Stimulated activated CD8-positive, alpha-beta memory T cell treated with anti-CD3 and anti-CD28 coated beads, Interleukin-12 subunit alpha, Interleukin-12 subunit beta, amount 100 ng/mL, for 4 hours (primary cell): Measurements from ENCODE around the gene GPR139.

ENCODE experiments used
- DNase-seq: peaks from one replicate; pipeline ENCODE4 v3.0.0-alpha.2; 2020; ENCODE audit warnings: low read depth

The GPR139 gene

DNA sequence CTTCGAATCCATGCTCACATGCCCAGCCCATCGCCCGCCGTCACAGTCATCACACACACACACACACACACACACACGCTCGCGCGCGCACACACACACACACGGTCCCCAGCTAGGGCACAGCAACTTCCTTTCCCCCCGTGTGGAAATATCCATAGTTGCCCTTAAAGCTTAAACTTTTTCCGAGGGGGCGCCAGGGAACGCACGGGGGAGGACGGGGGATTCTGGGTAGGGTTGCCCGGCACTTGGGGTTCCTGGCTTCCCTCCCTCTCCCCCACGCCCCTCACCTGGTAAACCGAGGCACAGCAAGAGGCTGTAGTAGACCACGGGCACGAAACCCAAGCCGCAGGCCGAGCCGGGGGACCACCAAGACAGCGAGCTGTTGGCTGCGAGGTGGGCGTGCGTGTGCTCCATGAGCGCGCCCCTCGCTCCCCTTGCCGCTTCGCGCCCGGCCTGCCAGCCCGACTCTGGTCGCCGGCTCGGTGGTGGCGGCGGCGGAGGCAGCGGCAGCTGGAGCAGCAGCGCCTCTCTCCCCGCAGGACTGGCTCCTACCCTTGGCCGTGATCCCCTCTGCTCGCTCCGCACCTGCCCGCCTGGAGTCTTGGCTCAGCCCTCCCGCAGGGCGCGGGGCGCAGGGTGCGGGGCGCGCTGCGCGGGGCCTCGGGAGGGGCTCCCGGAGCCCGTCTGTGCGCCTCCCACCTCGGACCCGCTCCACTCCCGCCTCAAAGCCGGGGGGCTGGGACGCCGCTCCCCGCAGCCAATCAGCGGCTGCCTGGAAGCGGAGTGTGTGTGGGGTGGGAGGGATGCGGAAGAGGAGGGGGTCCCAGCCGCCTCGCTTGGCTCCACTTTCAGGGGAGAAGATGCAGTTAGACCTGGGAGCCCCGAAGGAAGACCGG, at the start of gene GPR139:
Gene GPR139, minus strand, starts transcription at position 688 of the 896 bp plus-strand sequence. Its CDS starts 274 bp downstream, at position 414.
- DNase-seq = no peak

DNA sequence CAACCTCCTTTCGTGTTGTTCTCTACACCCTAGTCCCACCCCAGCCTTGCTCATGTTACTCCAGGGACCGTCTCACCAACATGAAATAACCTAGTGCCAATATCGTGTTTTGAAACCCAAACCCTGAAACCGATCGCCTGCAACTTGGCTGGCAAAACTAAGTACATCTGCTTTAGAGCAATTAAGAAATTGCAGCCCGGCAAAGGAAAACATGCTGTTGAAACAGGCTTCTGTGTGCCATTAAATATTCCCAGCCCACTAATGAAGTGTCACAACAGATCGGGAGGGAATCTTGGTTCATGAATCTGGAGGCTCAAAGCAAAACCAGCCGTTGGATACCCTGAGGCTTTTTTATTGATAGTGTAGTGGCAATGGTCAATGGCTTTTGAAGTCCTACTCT, 48.3 kb upstream of the GPR139 start:
- DNase-seq = no peak

DNA sequence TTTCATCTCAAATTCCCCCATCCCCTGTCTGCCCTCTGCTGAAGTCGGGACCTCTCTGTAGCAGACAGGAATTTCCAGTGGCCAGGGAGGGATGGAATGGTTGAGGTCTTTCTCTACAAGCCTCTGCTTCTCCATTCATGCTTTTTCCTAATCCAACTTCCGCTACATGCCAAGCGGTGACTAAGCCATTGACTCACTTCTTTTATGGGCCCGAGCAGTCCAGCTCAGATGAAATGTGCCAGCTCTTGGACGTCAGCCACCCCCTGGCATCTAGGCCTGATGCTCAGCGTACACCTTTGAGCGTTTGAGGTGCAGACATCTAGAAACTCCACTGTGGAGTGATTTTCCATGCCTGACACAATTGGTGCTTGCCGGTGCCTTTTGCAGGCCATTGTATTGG, 40.7 kb upstream of the GPR139 start:
- DNase-seq = no peak

DNA sequence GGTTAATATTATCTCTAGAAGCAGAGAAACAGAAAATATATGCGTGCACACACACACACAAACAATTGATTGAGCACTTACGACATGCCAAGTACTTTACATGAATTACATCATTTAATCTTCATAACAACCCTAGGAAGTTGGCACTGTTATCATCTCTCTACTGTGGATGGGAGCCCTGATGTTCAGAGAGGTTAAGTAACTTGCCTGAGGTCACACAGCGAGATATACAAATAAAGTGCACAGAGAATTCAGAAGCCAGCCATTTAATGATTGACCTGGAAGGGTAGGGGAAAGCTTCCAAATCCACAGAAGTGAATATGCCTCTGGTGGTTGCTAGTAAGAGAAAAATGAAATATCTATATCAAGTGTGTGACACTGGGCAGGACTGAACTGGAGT, 37.5 kb upstream of the GPR139 start:
- DNase-seq = no peak

DNA sequence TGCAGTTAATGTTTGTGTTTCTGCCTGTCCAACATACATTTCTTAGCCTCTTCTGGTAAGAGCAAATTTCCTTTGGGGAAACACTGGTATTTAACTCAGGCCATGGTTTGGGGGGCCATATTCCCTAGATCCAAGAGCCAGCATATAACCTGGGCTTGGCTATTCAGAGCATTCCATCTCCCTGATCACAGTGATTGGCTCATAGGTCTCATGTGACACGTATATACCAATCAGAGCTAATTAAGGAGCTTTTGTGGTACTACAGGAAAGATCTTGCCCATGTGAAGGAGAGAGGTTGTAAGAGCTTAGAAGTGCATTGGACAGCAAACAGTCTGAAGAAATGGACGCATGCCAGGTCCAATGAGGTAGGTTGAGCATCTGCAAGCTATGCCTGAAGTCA, 33.4 kb upstream of the GPR139 start:
- no peak for DNase-seq

DNA sequence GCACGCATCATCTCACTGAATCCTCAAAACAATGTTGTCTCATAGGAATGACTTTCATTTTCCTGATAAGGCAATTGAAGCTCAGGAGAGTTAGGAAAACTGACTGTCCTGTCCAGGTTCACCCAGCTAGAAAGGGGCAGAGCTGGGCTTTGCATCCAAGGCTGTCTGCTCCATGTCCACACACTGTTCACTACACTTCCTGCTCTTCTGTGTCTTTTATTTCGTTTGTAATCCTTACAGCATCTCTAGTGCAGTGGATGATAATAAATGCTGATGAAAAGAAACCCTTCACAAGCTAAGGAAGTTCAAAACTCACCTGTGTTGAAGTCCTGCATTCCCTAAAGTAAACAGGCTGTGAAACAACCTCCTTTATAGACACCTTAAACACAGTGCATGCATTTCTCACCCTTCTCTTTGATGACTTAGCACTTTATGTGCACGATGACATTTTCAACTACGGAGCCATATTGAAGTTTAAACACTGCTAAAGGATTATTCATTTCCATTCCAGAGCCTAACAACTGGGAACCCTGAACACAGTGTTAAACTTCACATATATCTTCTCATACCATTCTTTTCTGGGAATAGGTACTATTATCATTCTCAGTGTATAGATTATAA, 31.0 kb upstream of the GPR139 start:
- no peak for DNase-seq

DNA sequence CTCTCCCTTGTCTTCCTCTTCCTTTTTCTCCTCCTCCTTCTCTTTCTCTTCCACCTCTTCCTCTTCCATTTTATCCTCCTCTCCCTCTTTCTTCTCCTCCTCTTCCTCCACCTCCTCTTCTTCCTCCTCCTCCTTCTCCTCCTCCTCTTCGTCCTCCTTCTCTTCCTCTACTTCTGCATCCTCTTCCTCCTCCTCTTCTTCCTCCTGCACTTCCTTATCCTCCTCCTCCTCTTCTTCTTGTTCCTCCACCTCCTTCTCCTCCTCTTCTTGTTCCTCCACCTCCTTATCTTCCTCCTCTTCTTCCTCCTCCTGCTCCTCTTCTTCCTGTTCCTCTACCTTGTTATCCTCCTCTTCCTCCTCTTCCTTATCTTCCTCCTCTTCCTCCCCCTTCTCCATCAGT, 28.8 kb upstream of the GPR139 start:
- no peak for DNase-seq

DNA sequence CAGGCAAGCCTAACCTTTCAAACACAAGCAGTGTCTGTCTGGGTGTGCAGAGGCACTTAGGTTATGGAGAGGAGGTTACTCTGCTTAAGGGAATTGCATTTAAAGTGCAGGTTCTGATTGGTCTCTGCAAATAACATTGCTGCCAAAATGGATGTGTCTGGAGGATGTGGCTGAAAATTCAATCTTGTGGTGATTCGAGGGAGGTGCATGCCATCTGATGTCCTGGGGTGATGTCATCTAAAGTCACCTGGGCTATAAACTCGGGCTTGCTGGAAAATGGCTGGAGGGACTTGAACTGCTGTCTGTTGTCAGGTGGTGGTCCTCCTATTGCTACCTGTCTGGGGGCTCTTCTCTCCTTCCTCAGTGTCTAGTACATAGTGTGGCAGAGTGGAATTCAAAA, 28.3 kb upstream of the GPR139 start:
- no peak for DNase-seq

DNA sequence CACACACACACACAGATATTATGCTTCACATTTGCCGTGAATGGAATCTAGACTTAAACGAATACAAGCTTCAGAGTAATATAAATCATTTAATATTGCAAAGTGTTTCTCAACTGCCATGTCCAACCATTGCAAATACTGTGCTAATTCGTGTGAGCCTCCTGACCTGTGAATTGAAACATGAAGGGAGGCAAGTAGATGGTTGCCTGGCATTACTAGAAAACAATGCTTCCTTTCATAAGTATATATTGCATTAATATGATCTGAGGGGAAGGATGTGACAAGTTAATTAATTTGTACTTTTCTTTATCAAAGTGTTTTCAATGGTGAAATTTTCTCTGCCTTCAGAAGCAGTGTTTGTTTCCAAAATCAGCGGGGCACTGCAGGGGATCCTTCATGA, 25.7 kb upstream of the GPR139 start:
- DNase-seq = no peak

DNA sequence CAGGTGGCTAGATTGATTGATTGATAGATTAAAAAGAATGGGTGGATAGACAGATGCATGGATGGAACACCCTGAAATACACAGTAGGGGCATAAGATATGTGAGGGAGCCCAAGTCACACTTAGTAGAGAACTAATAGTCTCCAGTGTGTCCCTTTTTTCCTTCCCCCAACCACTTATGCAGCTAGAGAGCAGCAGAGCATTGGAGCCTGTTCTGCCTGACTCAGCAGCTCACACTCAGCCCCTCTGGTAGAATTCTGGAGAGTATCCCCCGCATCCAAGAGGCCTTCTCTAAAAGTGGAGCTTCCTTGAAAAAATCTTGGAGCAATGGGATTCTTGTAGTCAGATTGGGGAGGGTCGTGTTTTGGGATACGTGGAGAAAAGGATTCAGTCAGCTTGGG, 20.5 kb upstream of the GPR139 start:
- DNase-seq = no peak

DNA sequence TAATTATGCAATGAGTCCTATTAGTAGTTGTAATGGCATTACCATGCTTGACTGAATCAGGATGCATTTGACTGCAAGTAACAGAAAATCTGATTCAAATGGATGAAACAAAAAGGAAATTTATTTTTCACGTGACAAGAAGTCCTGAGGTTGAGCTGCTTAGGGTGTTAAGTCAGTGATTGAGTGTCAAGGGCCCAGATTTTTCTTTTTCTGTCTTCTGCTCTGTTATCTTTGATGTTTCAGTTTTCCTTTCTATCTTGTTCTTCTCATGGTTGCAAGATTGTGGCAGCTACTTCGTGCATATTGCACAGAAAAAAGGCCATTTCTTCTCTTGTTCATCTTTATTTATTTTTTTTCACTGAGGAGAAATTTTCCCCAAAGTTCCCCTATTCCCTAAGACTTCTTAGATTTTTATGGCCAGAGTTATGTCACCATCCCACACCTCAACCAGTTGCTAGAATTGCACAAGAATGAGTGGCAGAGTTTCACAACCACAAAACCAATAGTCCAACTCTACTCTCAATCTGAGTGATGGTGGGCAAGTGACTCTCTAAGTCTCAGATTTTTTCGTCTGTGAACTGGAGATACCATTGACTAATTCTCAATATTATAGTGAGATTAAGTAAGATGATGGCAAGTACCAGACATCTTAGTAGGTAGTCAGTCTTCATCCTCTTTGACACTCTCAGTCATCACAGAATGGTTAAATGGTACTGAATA, 15.7 kb upstream of the GPR139 start:
- no peak for DNase-seq

DNA sequence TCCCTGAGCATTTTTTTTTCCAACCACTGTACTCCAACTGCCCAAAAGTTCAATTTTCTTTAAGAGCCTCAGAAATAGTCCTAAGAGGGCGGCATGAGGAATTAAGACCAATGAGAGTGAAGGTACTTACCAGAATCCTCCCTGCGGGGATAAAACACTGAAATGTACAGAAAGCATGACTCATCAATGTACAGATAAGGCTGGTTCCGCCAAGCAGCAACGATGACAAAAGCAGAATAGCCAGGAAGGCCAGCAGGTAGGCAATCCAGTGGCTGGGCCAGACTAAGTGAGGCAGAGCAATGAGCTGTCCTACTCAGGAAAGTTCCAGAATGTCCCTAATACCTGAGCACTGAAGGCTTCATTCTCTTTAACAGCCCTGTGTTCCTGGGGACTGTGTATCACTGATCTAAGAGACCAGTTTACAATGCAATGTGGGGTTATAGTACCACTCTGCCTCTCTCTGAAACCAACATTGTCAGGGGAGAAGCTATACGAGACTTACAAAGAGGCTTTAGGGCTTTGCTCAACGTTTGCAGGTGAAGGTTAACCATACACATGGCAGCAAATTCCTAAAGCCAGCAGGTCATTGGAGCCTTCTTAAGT, 11.0 kb upstream of the GPR139 start:
- no peak for DNase-seq

DNA sequence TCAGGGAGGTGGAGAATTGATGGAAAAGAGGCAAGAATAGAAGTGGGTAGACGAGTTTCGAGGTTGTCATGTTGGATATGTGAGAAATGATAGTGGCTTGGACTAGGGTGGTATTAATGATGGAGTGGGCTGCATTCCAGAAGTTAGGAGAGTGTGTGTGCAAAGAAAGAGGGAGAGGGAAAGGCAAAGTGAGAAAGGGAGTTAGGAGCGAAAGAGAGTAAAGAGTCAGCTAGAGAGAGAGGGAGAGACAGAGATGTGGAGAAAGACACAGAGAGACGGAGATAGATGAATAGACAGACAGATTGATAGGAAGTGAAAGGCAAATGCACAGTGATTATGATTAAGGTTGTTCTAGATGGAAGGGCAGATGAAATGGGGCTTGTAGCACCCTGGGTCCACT, 5.4 kb upstream of the GPR139 start:
- DNase-seq = no peak

DNA sequence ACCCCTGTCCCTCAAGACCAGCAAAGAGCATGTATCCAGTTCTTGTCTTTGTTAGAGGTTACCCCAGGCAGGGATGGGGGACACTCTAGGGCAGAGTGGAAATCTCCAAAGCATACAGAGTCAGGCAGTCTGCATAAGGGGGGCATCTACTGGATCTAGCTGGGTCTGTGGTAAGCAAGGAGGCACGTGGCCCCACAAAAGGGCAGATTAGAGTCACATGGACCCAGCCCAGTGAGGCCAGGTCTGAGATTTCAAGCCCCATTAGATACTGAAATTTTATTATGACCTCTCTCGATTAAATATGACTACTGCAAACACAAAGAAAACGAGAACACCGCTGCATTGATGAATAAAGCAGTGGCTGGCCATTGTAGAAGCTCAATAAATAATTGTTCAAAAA, 1.6 kb upstream of the GPR139 start:
- no peak for DNase-seq

DNA sequence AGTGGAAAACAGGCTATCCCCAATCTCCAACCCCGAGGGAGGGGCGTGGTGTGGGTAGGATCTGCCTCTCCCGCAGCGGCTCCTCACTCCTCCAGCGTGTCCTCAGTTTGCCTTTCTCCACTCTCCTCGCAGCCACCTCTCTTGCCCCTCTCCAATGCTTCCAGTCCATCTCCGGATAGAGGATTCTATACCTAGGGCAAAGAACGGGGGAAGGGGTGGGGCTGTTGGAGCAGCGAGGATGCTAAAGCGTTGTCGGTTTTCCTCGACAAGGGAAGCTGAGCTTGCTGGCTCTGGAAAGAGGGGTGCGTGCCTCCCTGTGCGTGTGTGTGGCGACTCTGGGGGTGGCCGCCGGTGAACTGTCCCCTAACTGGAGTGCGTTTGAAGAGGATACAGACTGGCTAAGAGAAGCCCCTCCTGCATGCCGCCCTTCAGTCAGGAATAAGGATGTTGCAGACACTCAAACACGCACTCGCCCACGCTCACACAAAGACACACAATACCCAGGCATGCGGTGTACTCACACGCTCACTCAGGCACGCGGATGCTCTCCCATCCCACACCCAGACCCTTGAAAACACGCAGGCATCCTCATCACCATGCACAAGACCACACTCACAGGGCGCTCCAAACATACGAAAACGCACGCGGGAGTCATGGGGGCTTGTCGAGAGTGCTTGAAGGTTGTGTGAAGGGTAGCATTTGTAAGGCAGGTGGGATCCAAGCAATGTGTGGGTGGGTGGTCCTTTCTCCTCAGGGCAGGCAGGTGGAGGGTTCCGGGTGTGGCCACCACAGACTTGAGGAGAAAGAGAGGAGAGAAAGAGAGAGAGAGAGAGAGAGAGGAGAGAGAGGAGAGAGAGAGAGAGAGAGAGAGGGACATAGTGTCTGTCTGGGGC, 655 bp upstream of the GPR139 start:
- no peak for DNase-seq

DNA sequence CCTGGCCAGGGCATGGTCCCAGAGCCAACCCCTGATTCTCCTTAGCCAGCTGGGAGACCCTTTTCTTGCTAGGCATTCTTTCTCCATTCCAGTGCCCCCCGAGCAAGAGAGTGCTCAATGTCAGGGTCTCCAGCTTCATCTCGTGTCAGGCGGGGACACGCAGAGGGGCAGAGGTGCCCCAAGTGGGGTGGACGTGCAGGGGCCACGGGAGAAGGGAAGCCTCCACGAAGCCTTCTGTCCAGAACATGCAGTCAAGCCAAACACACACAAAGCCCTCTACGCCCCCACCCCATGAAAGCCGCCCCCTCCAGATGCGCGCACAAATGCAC, 852 bp downstream of the GPR139 start:
- DNase-seq = no peak

DNA sequence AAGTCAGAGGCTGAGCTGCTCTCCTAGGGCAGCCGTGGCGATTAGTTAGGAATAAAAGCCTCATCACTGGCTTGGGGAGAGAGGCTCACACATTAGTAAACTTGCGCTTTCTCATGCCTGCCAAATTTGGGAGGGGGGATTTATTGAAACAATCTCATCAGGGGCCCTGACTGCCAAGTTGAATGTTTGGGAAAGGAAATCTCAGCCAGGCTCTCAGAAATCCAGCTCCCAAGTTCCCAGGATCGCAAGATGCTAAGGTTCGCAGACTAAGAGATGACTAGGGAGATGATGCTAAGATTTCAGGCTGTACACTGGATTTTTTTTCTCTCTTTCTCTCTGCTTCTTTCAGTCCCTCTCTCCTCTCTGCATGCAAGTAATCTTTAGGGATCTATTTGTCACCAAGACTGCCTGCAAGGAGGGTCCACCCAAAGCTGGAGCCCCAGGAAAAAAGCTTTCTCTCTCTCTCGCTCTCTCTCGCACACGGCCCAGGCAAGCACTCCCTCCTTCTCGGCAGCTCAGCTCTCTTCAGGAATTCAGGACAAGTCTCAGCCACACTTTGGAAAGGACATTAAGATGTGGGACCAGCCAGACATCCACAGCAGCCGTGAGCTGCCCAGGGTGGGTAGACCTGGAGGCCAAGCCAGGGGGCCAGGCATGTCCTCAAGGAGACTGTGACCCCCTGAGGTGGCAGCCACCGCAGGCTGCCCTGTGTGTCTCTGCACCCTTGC, 1.4 kb downstream of the GPR139 start:
- DNase-seq = no peak

DNA sequence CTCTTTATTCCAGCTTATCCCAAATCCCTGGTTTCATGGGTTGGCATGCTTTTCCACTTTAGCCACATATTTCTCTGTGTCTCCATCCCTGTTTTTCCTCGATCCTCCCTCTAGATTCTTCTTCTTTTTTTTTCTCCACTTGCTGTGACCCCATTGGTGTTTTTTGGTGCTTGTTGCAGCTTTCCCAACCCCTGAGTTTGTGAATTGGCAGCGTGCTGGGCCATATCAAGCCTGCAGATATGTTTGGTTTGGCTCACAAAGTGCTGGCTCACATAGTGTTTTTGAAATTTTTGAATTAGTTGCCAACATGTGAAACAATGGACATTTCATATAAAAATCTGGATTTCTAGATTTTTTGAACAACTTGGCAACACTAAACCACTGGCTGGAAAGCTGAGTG, 8.8 kb downstream of the GPR139 start:
- DNase-seq = no peak

DNA sequence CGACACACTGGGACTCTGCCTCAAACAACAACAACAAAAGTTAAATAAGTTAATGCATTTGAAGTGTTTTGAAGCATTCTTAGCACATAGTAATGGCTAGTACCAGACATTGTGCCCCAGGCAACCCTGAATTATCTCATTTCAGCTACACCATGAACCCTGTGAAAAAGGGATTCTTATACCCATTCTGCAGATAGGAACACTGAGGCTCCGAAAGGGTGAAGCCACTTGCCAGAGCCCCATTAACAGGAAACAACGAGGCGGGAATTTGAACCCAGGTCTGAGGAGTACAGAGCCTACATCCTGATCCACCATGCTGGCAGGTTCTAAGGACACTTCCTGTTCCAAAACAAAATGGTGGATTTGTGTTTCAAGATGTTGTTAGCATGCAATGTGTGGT, 9.2 kb downstream of the GPR139 start:
- DNase-seq = no peak

DNA sequence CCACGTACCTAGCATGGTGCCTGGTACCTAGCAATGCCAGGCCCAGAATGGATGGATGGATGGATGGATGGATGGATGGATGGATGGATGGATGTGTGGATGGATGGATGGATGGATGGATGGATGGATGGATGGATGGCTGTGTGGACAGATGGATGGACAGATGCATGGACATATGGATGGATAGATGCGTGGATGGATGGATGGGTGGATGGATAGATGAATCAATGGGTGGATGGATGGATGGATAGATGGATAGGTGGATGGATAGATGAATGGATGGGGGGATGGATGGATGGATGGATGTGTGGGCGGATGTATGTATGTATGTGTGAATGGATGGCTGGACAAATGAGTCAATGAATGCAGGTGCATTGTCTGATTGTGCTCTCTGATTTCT, 12.6 kb downstream of the GPR139 start:
- DNase-seq = no peak

DNA sequence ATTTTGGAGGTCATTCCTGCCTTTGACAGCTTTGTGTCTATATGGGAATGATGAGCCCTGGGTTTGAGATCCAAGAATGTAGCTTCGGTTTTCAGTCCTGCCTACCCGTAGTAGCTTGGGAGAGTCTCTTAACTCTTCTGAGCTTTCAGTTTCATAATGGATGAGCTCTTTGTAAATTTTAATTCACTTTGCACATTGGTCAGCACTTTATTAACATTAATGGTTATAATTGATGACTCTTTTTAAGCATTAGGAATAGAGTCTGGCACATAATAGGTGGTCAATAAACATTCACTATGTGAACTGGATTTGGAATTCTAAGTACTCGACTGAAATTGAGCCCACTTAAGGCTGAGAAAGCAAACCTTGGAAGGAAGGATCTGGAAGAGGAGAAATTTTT, 17.3 kb downstream of the GPR139 start:
- DNase-seq = no peak
